NCI-H524 (cell line): ENCODE data around the gene TRIM13.
"Not testable (repeated sequence)": the region's sequence is repeated elsewhere in the genome, so short reads cannot be mapped to it uniquely, and the experiment has no call there.

ENCODE experiments used
- DNase-seq, 2 experiments: peaks; one replicate each; lab custom pipeline; 2025; lab: John Stamatoyannopoulos, UW

Gene TRIM13

GRCh38 chr13:49996951-49997895 is at the start of gene TRIM13:
Gene TRIM13 (plus strand): TSS chr13:49997042. CDS start chr13:50011941, 14,899 bp downstream.
- DNase-seq = peak; percentile 71 to 87

GRCh38 chr13:49948777-49949270 is 48.0 kb upstream of the TRIM13 start:
- not testable (repeated sequence) for DNase-seq

GRCh38 chr13:49951754-49952535 is 44.9 kb upstream of the TRIM13 start:
- no peak for DNase-seq

GRCh38 chr13:49953560-49953959 is 43.3 kb upstream of the TRIM13 start:
- DNase-seq = no peak

GRCh38 chr13:49954674-49955455 is 42.0 kb upstream of the TRIM13 start:
- no peak for DNase-seq

GRCh38 chr13:49956131-49956530 is 40.7 kb upstream of the TRIM13 start:
- DNase-seq = no peak

- DNase-seq = no peak
Observed at GRCh38 chr13:49958321-49958720, 38.5 kb upstream of the TRIM13 start.

- no peak for DNase-seq
Observed at GRCh38 chr13:49967456-49967855, 29.4 kb upstream of the TRIM13 start.

- DNase-seq = no peak
Observed at GRCh38 chr13:49972709-49973108, 24.1 kb upstream of the TRIM13 start.

GRCh38 chr13:49975826-49976225 is 21.0 kb upstream of the TRIM13 start:
- DNase-seq = no peak

- DNase-seq = peak; percentile 21 to 65
Observed at GRCh38 chr13:49976314-49977258, 20.3 kb upstream of the TRIM13 start.

- no peak for DNase-seq
Observed at GRCh38 chr13:49977992-49978391, 18.9 kb upstream of the TRIM13 start.

- DNase-seq = no peak
Observed at GRCh38 chr13:49980266-49980665, 16.6 kb upstream of the TRIM13 start.

- DNase-seq = no peak
Observed at GRCh38 chr13:49985129-49985528, 11.7 kb upstream of the TRIM13 start.

GRCh38 chr13:49986471-49986870 is 10.4 kb upstream of the TRIM13 start:
- DNase-seq = no peak

GRCh38 chr13:49990612-49991011 is 6.2 kb upstream of the TRIM13 start:
- not testable (repeated sequence) for DNase-seq

- no peak for DNase-seq
Observed at GRCh38 chr13:49993111-49993510, 3.7 kb upstream of the TRIM13 start.

GRCh38 chr13:49993666-49994065 is 3.2 kb upstream of the TRIM13 start:
- no peak for DNase-seq

GRCh38 chr13:49995625-49996101 is 1.2 kb upstream of the TRIM13 start:
- DNase-seq = no peak

- peak; percentile 38 to 77 for DNase-seq
Observed at GRCh38 chr13:49996161-49996915, 504 bp upstream of the TRIM13 start.
